Fibroblast of mammary gland (primary cell): ENCODE results near the gene ELOVL5.

ENCODE experiments used
- DNase-seq: peaks from one replicate; pipeline ENCODE4 v3.0.0-alpha.2; 2010; ENCODE audit warnings: low read depth
- H3K4me3 ChIP-seq: 2 replicates; pipeline ENCODE4 v1.5.1; 2011; ENCODE audit warnings: low read depth, mild to moderate bottlenecking, low read length, moderate library complexity; ENCODE audit not compliant: control insufficient read depth
- CTCF ChIP-seq: conservative IDR thresholded peaks from 2 replicates; pipeline ENCODE4 v1.5.1; 2011; ENCODE audit warnings: low read depth, low read length, inconsistent platforms; ENCODE audit not compliant: control insufficient read depth, insufficient read depth

The ELOVL5 gene

GRCh38 chr6:53315086-53315724 is 33.5 kb downstream of the ELOVL5 start:
- H3K4me3 ChIP-seq, result no peak overlapping the region
- no peak for DNase-seq
- TF ChIP-seq CTCF, result no peak

GRCh38 chr6:53313784-53314400 is 34.9 kb downstream of the ELOVL5 start:
- peak; percentile 80 for DNase-seq
- TF ChIP-seq CTCF, result no peak
- no peak overlapping the region for H3K4me3 ChIP-seq

- H3K4me3 ChIP-seq, result no peak overlapping the region
- DNase-seq, result no peak
- TF ChIP-seq CTCF, result no peak
Measured at GRCh38 chr6:53312355-53312754, 36.4 kb downstream of the ELOVL5 start.

- peak; percentile 59 for DNase-seq
- no peak for TF ChIP-seq CTCF
- no peak overlapping the region for H3K4me3 ChIP-seq
Measured at GRCh38 chr6:53311586-53311935, 37.2 kb downstream of the ELOVL5 start.

- DNase-seq, result peak; percentile 39
- TF ChIP-seq CTCF, result no peak
- no peak overlapping the region for H3K4me3 ChIP-seq
Measured at GRCh38 chr6:53310771-53311585, 37.8 kb downstream of the ELOVL5 start.

GRCh38 chr6:53309901-53310300 is 38.8 kb downstream of the ELOVL5 start:
- no peak for TF ChIP-seq CTCF
- DNase-seq, result no peak
- no peak overlapping the region for H3K4me3 ChIP-seq
